K562 (cell line): ENCODE measurements around the gene SYNJ2. TPM values are rescaled to one million over a fixed set of nuclear protein-coding genes. Genes with fewer than 3 reads are reported as not detected.

Source experiments
- ATAC-seq: fragments of 200-7000 bp; cut with Tn5 transposase; 3 replicates; pipeline ENCODE4 v1.9.1; 2020; ENCODE audit warnings: moderate library complexity
- BruUV-seq: library from RNA; stranded (reverse); fragments of 400-500 nt; replicated peaks from 2 replicates; lab custom pipeline; 2021; lab: Mats Ljungman, UMichigan
- CTCF ChIA-PET: fragments of 300-600 bp; formaldehyde crosslinking; extraction: SDS; loops from one replicate; lab custom pipeline; 2021; ENCODE audit warnings: low intra/inter-chr PET ratio; lab: Yijun Ruan, JAX
- POLR2A ChIA-PET: fragments of 300-600, 350-650 bp; sonication (Branson Sonifier 250); formaldehyde crosslinking; extraction: SDS; loops from one replicate; lab custom pipeline; 2021; ENCODE audit warnings: antibody characterized with exemption, inconsistent platforms; lab: Yijun Ruan, JAX
- DNase-seq, 4 experiments: peaks; one replicate each; pipeline versions ENCODE4 v3.0.0 to v3.0.0-alpha.2; 2011 to 2018; ENCODE audit warnings: low spot score in 3 of 4, mixed read lengths in 3 of 4; ENCODE audit errors: extremely low read depth in 1 of 4
- FAIRE-seq: peaks from 2 replicates; lab custom pipeline; 2011; peaks lifted over from hg19 to GRCh38; lab: Jason Lieb, UNC
- H2AFZ ChIP-seq: 2 replicates; pipeline ENCODE4 v1.6.0; 2011; ENCODE audit warnings: low read depth, low read length, control low read depth, inconsistent platforms
- H3K27ac ChIP-seq: fragments of 200-600 bp; 3 replicates; pipeline ENCODE4 v1.8.0; 2011; ENCODE audit warnings: low read depth, mild to moderate bottlenecking, control low read depth, inconsistent platforms, low read length, moderate library complexity, mixed read lengths; ENCODE audit errors: extremely low read depth
- H3K27me3 ChIP-seq, 2 experiments: fragments of 300-600 bp in 1 of 2; 2 replicates in 1 of 2; 3 replicates in 1 of 2; pipeline versions ENCODE4 v1.6.0 to v1.8.0; 2011; ENCODE audit warnings: inconsistent platforms in 2 of 2, low read length in 2 of 2, mild to moderate bottlenecking in 1 of 2, mixed read lengths in 1 of 2, moderate library complexity in 1 of 2; ENCODE audit not compliant: control insufficient read depth in 2 of 2, insufficient read depth in 2 of 2
- H3K36me3 ChIP-seq: fragments of 300-600 bp; 3 replicates; pipeline ENCODE4 v1.8.0; 2011; ENCODE audit warnings: mild to moderate bottlenecking, low read length, inconsistent platforms; ENCODE audit not compliant: control insufficient read depth, insufficient read depth
- H3K4me1 ChIP-seq, 2 experiments: fragments of 200-600 bp in 1 of 2; replicated peaks in 1 of 2; 2 replicates in 1 of 2; 3 replicates in 1 of 2; pipeline versions ENCODE4 v1.5.1 to v1.8.0; 2011; ENCODE audit warnings: inconsistent platforms in 2 of 2, low read length in 2 of 2, mild to moderate bottlenecking in 1 of 2, mixed read lengths in 1 of 2, moderate library complexity in 1 of 2; ENCODE audit not compliant: control insufficient read depth in 2 of 2, insufficient read depth in 2 of 2
- H3K4me2 ChIP-seq: 2 replicates; pipeline ENCODE4 v1.6.1; 2011; ENCODE audit warnings: low read length, control low read depth, inconsistent platforms, mixed read lengths; ENCODE audit not compliant: insufficient read depth
- H3K4me3 ChIP-seq: fragments of 200-600 bp; sonication (generic), shearing (Covaris generic); 2 replicates; pipeline ENCODE4 v1.5.1; 2016; ENCODE audit warnings: control low read depth, inconsistent platforms
- H3K79me2 ChIP-seq: fragments of 200-600 bp; 3 replicates; pipeline ENCODE4 v1.8.0; 2011; ENCODE audit warnings: low read length, inconsistent platforms; ENCODE audit not compliant: control insufficient read depth, insufficient read depth
- H3K9ac ChIP-seq, 2 experiments: 2 replicates each; pipeline versions ENCODE4 v1.6.0 to v1.6.1; 2011; ENCODE audit warnings: low read depth in 2 of 2, low read length in 2 of 2, control low read depth in 1 of 2, inconsistent platforms in 1 of 2, mild to moderate bottlenecking in 1 of 2, mixed read lengths in 1 of 2; ENCODE audit not compliant: insufficient read depth in 1 of 2
- H3K9me1 ChIP-seq: one replicate; pipeline ENCODE4 v1.6.0; 2011; ENCODE audit warnings: inconsistent platforms, mild to moderate bottlenecking, low read length, moderate library complexity; ENCODE audit not compliant: control insufficient read depth, insufficient read depth
- H3K9me3 ChIP-seq: replicated peaks from 2 replicates; pipeline ENCODE4 v1.5.1; 2011; ENCODE audit warnings: low read depth, low read length, inconsistent platforms; ENCODE audit not compliant: control insufficient read depth, insufficient read depth
- H4K20me1 ChIP-seq: replicated peaks from 2 replicates; pipeline ENCODE4 v1.6.1; 2011; ENCODE audit warnings: low read length, inconsistent platforms, mixed read lengths; ENCODE audit not compliant: control insufficient read depth, insufficient read depth
- ARID1B ChIP-seq: fragments of 450-650 bp; IDR thresholded peaks from 2 replicates; pipeline ENCODE4 v1.6.1; 2016; ENCODE audit warnings: antibody characterized with exemption, mild to moderate bottlenecking, inconsistent platforms
- CBFA2T2 ChIP-seq: fragments of 450-650 bp; conservative IDR thresholded peaks from 2 replicates; pipeline ENCODE4 v1.6.1; 2017; ENCODE audit warnings: mild to moderate bottlenecking
- CBFA2T3 ChIP-seq: fragments of 450-650 bp; IDR thresholded peaks from 2 replicates; pipeline ENCODE4 v1.6.1; 2017
- CREM ChIP-seq: IDR thresholded peaks from 2 replicates; pipeline ENCODE4 v1.6.1; 2014; ENCODE audit warnings: antibody characterized with exemption, low read depth
- CXXC5 ChIP-seq: fragments of 250-450 bp; sonication (Bioruptor Pico); IDR thresholded peaks from 2 replicates; pipeline ENCODE4 v1.8.0; 2022; ENCODE audit warnings: inconsistent platforms, mild to moderate bottlenecking, moderate library complexity
- DPF2 ChIP-seq: fragments of 450-650 bp; IDR thresholded peaks from 2 replicates; pipeline ENCODE4 v1.6.1; 2016
- GATA2 ChIP-seq: sonication (generic); formaldehyde crosslinking; IDR thresholded peaks from 2 replicates; pipeline ENCODE4 v1.4.0; 2020; ENCODE audit warnings: mild to moderate bottlenecking, missing genetic modification reagents
- HDAC1 ChIP-seq, 2 experiments: fragments of 450-650 bp; IDR thresholded peaks; 2 replicates each; pipeline ENCODE4 v1.6.1; 2016 to 2017; ENCODE audit warnings: inconsistent platforms in 1 of 2, mild to moderate bottlenecking in 1 of 2, moderate library complexity in 1 of 2
- HLTF ChIP-seq: fragments of 450-650 bp; IDR thresholded peaks from 2 replicates; pipeline ENCODE4 v1.6.1; 2016
- HMBOX1 ChIP-seq: sonication (generic); IDR thresholded peaks from 2 replicates; pipeline ENCODE4 v1.6.1; 2016
- HNRNPH1 ChIP-seq: fragments of 200-400 bp; formaldehyde crosslinking; optimal IDR thresholded peaks from 2 replicates; pipeline ENCODE3; 2017; ENCODE audit warnings: low read depth, mild to moderate bottlenecking, low read length, moderate library complexity
- HOMEZ ChIP-seq: fragments of 250-450 bp; sonication (Bioruptor Pico); IDR thresholded peaks from 2 replicates; pipeline ENCODE4 v1.4.0; 2020; ENCODE audit warnings: mild to moderate bottlenecking, moderate library complexity
- MAFG ChIP-seq: fragments of 450-650 bp; conservative IDR thresholded peaks from 2 replicates; pipeline ENCODE4 v1.6.1; 2016; ENCODE audit warnings: missing genetic modification characterization, missing compliant biosample characterization
- MAFK ChIP-seq: IDR thresholded peaks from 2 replicates; pipeline ENCODE4 v1.6.1; 2011; ENCODE audit warnings: low read length, improper control_type of control experiment
- SMARCA4 ChIP-seq: fragments of 450-650 bp; IDR thresholded peaks from 2 replicates; pipeline ENCODE4 v1.6.1; 2016
- SOX6 ChIP-seq: fragments of 450-650 bp; IDR thresholded peaks from 2 replicates; pipeline ENCODE4 v1.6.1; 2014; ENCODE audit warnings: mild to moderate bottlenecking
- SPI1 ChIP-seq: IDR thresholded peaks from 2 replicates; pipeline ENCODE4 v1.6.1; 2011; ENCODE audit warnings: low read depth, low read length, control low read depth, borderline replicate concordance
- TAL1 ChIP-seq: fragments of 450-650 bp; IDR thresholded peaks from 2 replicates; pipeline ENCODE4 v1.6.1; 2016; ENCODE audit warnings: mild to moderate bottlenecking
- TEAD4 ChIP-seq, 2 experiments: sonication (generic) in 1 of 2; formaldehyde crosslinking in 1 of 2; IDR thresholded peaks; 2 replicates each; pipeline versions ENCODE4 v1.6.1 to v1.8.0; 2012 to 2022; ENCODE audit warnings: borderline replicate concordance in 1 of 2, inconsistent platforms in 1 of 2, low read length in 1 of 2, mild to moderate bottlenecking in 1 of 2, missing genetic modification reagents in 1 of 2
- TRIM24 ChIP-seq, 2 experiments: fragments of 450-650 bp; IDR thresholded peaks; 2 replicates each; pipeline ENCODE4 v1.6.1; 2016
- ZFP36 ChIP-seq: fragments of 150-350 bp; IDR thresholded peaks from 2 replicates; pipeline ENCODE4 v1.6.1; 2018; ENCODE audit warnings: low read length, low read depth; ENCODE audit not compliant: partially characterized antibody
- WGBS: fragments of 100-300 bp; shearing (Covaris generic); methylation state at CpG from one replicate; pipeline ENCODE4 v1.1.6; 2016; ENCODE audit warnings: low coverage, mixed read lengths; ENCODE audit not compliant: insufficient coverage; ENCODE audit errors: missing lambda C conversion rate; 5-methylcytosine and 5-hydroxymethylcytosine counted together
- in situ Hi-C: fragments of 300-500 bp; cut with MboI; formaldehyde crosslinking; loops from 4 replicates; pipeline ENCODE4 v1.15.0; 2018; ENCODE audit warnings: inconsistent platforms, mixed read lengths
- intact Hi-C: fragments of 100-400 bp; cut with micrococcal nuclease; formaldehyde crosslinking; loops from 2 replicates; pipeline ENCODE4 v1.14.2; 2022
- polyA plus RNA-seq, 8 experiments: library from polyadenylated mRNA; depleted of rRNA in 4 of 8; stranded (reverse) in 5 of 8; unstranded in 3 of 8; fragments of >200 nt; fragmentation: Nextera tagmentation in 2 of 8; fragmentation: Illumina TruSeq in 1 of 8; extraction: Ambion mirVana in 2 of 8; extraction: Trizol in 1 of 8; gene quantifications; 2 replicates each; pipeline versions ENCODE4 v1.2.1 to v1.2.3, GENCODE V29; 2011 to 2014; ENCODE audit warnings: inconsistent platforms in 1 of 8, missing spikeins in 1 of 8
- total RNA-seq, 7 experiments: library from RNA; depleted of rRNA in 6 of 7; stranded (reverse); fragments of >200 nt in 6 of 7; fragmentation: Illumina TruSeq in 2 of 7; extraction: Trizol in 2 of 7; gene quantifications; 2 replicates each; pipeline versions ENCODE4 v1.2.1 to v1.2.3, GENCODE V29; 2011 to 2021; ENCODE audit warnings: low replicate concordance in 1 of 7

The SYNJ2 gene
- total and polyA plus RNA-seq, 9 of the 15 experiments (the other 6 are each of a cell fraction or from before 2014, with no cell fraction given), result 3.0 to 27.7 (median 17.8) TPM

DNA sequence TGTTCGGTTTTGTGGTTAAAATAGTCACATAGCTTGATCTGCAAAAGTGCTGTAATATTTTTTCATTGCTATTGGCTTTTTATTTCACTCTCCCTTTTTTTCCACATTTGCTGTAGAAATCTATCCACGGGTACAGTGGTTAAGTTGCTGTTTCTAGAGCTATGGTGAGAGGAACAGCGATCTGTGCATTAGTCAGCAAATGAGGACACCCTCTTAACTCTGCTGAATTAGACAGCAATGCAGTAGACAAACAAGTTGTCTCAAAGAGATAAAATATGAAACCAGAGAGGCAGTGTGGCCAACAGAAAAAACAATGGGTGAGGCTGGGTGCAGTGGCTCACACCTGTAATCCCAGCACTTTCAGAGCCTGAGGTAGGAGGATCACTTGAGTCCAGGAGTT is 17.6 kb upstream of the SYNJ2 start:
- no peaks in the 10 kb centered on the region for H3K9me1 ChIP-seq
- ChIA-PET POLR2A (interaction anchor here (1.2 kb wide), 1 partner anchor 9 kb away, joined by 5 read pairs; no protein-coding TSS in a partner anchor), CTCF (no interaction called here)
- peak overlapping the region; percentile 66 for H3K4me2 ChIP-seq
- 5% methylated on average over 3 of the region's 3 CpGs for WGBS
- peak overlapping the region; percentile 54; the same call in 2 of the 3 replicates for H3K27ac ChIP-seq
- in situ Hi-C loops, result no loop called here
- H3K27me3 ChIP-seq, result no peaks in the 10 kb centered on the region
- H2AFZ ChIP-seq, result peak overlapping the region; percentile 86
- no TSS peak for BruUV-seq
- peak overlapping the region in 1 of 2 experiments; percentile 21; a peak in 2 of 4 replicates for H3K9ac ChIP-seq
- peaks cover 2% of the 10 kb centered on the region; the same call in 1 of the 2 replicates for H3K9me3 ChIP-seq
- DNase-seq, result peak; percentile 49 to 67 (median 60)
- H3K36me3 ChIP-seq, result no peaks in the 10 kb centered on the region
- ATAC-seq, result peak; percentile 77
- intact Hi-C loops, result no loop called here
- H4K20me1 ChIP-seq, result no peaks in the 10 kb centered on the region
- no peak overlapping the region for H3K4me3 ChIP-seq
- H3K79me2 ChIP-seq, result no peaks in the 10 kb centered on the region
- H3K4me1 ChIP-seq, result peaks cover 10 to 19% of the 10 kb centered on the region in 2 experiments
- peak; percentile 84 for FAIRE-seq
- TF ChIP-seq HNRNPH1, result no peak
- TF ChIP-seq GATA2 (CRISPR knock-in tag), result no peak
- peak; percentile 75 for TF ChIP-seq SOX6
- 0 out of 2 replicates have a peak, but pooled peaks have one; percentile 9 for TF ChIP-seq CREM
- peak; percentile 75 for TF ChIP-seq CBFA2T3
- TF ChIP-seq MAFG (tag), result peak; percentile 73
- TF ChIP-seq ZFP36, result peak; percentile 14
- TF ChIP-seq TEAD4 (IDR thresholded peaks at IDR 0.05; ENCODE audit: low read length), result peak; percentile 30; the same call in 1 of the 2 replicates
- TF ChIP-seq TEAD4 (CRISPR knock-in tag; IDR thresholded peaks at IDR 0.05; ENCODE audit: borderline replicate concordance), result no peak
- TF ChIP-seq HDAC1 (IDR thresholded peaks at IDR 0.05), result 0 out of 4 replicates have a peak, but pooled peaks of 1 of the 2 experiments have one; percentile 7
- TF ChIP-seq TRIM24 (IDR thresholded peaks at IDR 0.05), result 0 out of 4 replicates have a peak, but pooled peaks of 1 of the 2 experiments have one; percentile 13
- peak; percentile 78 for TF ChIP-seq ARID1B
- peak; percentile 18; the same call in 1 of the 2 replicates for TF ChIP-seq HMBOX1
- TF ChIP-seq SPI1, result peak; percentile 44; the same call in 1 of the 2 replicates
- no peak for TF ChIP-seq CXXC5 (CRISPR knock-in tag)
- no peak for TF ChIP-seq HOMEZ (CRISPR knock-in tag)
- peak; percentile 53 for TF ChIP-seq TAL1
- TF ChIP-seq DPF2, result peak; percentile 69
- TF ChIP-seq HLTF, result no peak
- peak; percentile 62 for TF ChIP-seq MAFK
- TF ChIP-seq CBFA2T2, result peak; percentile 55
- TF ChIP-seq SMARCA4, result peak; percentile 75
